Activated T-cell treated with anti-CD3 and anti-CD28 coated beads for 24 hours (primary cell): ENCODE results near the gene STAM.
"Not testable (repeated sequence)": the region's sequence is repeated elsewhere in the genome, so short reads cannot be mapped to it uniquely, and the experiment has no call there.

Experiments
- DNase-seq: peaks from one replicate; pipeline ENCODE4 v3.0.0-alpha.2; 2020; ENCODE audit warnings: low read depth

Gene STAM

GRCh38 chr10:17676919-17677318 lies 33.0 kb downstream of the STAM start:
- DNase-seq: no peak

GRCh38 chr10:17682236-17682946 lies 38.4 kb downstream of the STAM start:
- DNase-seq: no peak

GRCh38 chr10:17683541-17683940 lies 39.6 kb downstream of the STAM start:
- no peak for DNase-seq

- no peak for DNase-seq
These were observed 40.6 kb downstream of the STAM start for GRCh38 chr10:17684537-17684936.

GRCh38 chr10:17685233-17685840 lies 41.4 kb downstream of the STAM start:
- no peak for DNase-seq

- no peak for DNase-seq
These were observed 43.3 kb downstream of the STAM start for GRCh38 chr10:17687117-17687831.

- no peak for DNase-seq
These were observed 45.2 kb downstream of the STAM start for GRCh38 chr10:17689137-17689536.

- no peak for DNase-seq
These were observed 49.1 kb downstream of the STAM start for GRCh38 chr10:17693009-17693408.

GRCh38 chr10:17698696-17699095 lies 54.7 kb downstream of the STAM start:
- DNase-seq: no peak

- no peak for DNase-seq
These were observed 57.4 kb downstream of the STAM start for GRCh38 chr10:17701301-17701700.

- no peak for DNase-seq
These were observed 59.8 kb downstream of the STAM start for GRCh38 chr10:17703706-17704105.

GRCh38 chr10:17708821-17709220 lies 64.9 kb downstream of the STAM start:
- DNase-seq: no peak

- no peak for DNase-seq
These were observed 65.5 kb downstream of the STAM start for GRCh38 chr10:17709492-17709891.

GRCh38 chr10:17710181-17710580 lies 66.2 kb downstream of the STAM start:
- DNase-seq: no peak

GRCh38 chr10:17712053-17712452 lies 68.1 kb downstream of the STAM start:
- DNase-seq: no peak

- DNase-seq: no peak
These were observed 68.9 kb downstream of the STAM start for GRCh38 chr10:17712717-17713471.

- no peak for DNase-seq
These were observed 69.8 kb downstream of the STAM start for GRCh38 chr10:17713758-17714157.

- DNase-seq: no peak
These were observed 72.2 kb downstream of the STAM start for GRCh38 chr10:17716161-17716560.

GRCh38 chr10:17722317-17723014 lies 78.5 kb downstream of the STAM start:
- DNase-seq: not testable (repeated sequence)

GRCh38 chr10:17725703-17726102 lies 81.8 kb downstream of the STAM start:
- DNase-seq: no peak

- DNase-seq: no peak
These were observed 85.7 kb downstream of the STAM start for GRCh38 chr10:17729630-17730029.

- no peak for DNase-seq
These were observed 86.7 kb downstream of the STAM start for GRCh38 chr10:17730667-17731066.
